ENCODE data around the gene TREH.

Gene TREH

GRCh38 chr11:118694185-118694584, 14.7 kb upstream of the TREH start:
- CTCF ChIA-PET, result interaction anchor here (1.1 to 3.0 kb wide), 4 partner anchors 17 to 237 kb away, joined by 3 to 16 read pairs (median 9); partner anchors contain the start of gene DDX6
- no peak for DNase-seq (ENCODE audit: extremely low spot score)
- POLR2A ChIA-PET, result no interaction called here
- no peak for TF ChIP-seq CTCF (IDR thresholded peaks at IDR 0.05; ENCODE audit: control extremely low read depth, extremely low read depth, low read depth, missing control alignments)

- DNase-seq (ENCODE audit: extremely low spot score), result peak; percentile 33
- ChIA-PET CTCF (interaction anchor here (0.9 to 3.0 kb wide), 6 partner anchors 10 to 239 kb away, joined by 3 to 16 read pairs (median 4); no protein-coding TSS in a partner anchor), POLR2A (interaction anchor here (0.6 kb wide), 2 partner anchors 360 to 434 kb away, joined by 3 to 4 read pairs; no protein-coding TSS in a partner anchor)
- TF ChIP-seq CTCF (IDR thresholded peaks at IDR 0.05; ENCODE audit: control extremely low read depth, extremely low read depth, low read depth, missing control alignments), result no peak
Observed at GRCh38 chr11:118691926-118692830, 12.7 kb upstream of the TREH start.

- ChIA-PET POLR2A (no interaction called here), CTCF (interaction anchor here (0.6 to 4.3 kb wide), 59 partner anchors 8 to 683 kb away, joined by 3 to 45 read pairs (median 5); partner anchors contain the start of genes BCL9L, CENATAC, CXCR5 and DDX6)
- TF ChIP-seq CTCF (IDR thresholded peaks at IDR 0.05; ENCODE audit: control extremely low read depth, extremely low read depth, low read depth, missing control alignments), result no peak
- no peak for DNase-seq (ENCODE audit: extremely low spot score)
Observed at GRCh38 chr11:118690553-118691304, 11.3 kb upstream of the TREH start.

GRCh38 chr11:118689852-118690552, 10.6 kb upstream of the TREH start:
- ChIA-PET CTCF (interaction anchor here (0.7 to 4.3 kb wide), 85 partner anchors 9 to 684 kb away, joined by 3 to 45 read pairs (median 5); partner anchors contain the start of genes BCL9L, CBL, CENATAC and CXCR5), POLR2A (no interaction called here)
- DNase-seq (ENCODE audit: extremely low spot score), result peak; percentile 90
- peak; percentile 99 for TF ChIP-seq CTCF (IDR thresholded peaks at IDR 0.05; ENCODE audit: control extremely low read depth, extremely low read depth, low read depth, missing control alignments)

GRCh38 chr11:118689503-118689851, 10.0 kb upstream of the TREH start:
- ChIA-PET CTCF (interaction anchor here (0.7 to 4.3 kb wide), 82 partner anchors 9 to 685 kb away, joined by 3 to 45 read pairs (median 5); partner anchors contain the start of genes BCL9L, CBL, CENATAC and CXCR5), POLR2A (no interaction called here)
- DNase-seq (ENCODE audit: extremely low spot score), result no peak
- no peak for TF ChIP-seq CTCF (IDR thresholded peaks at IDR 0.05; ENCODE audit: control extremely low read depth, extremely low read depth, low read depth, missing control alignments)
